ENCODE results near the gene ZNF133.

ZNF133 gene

DNA sequence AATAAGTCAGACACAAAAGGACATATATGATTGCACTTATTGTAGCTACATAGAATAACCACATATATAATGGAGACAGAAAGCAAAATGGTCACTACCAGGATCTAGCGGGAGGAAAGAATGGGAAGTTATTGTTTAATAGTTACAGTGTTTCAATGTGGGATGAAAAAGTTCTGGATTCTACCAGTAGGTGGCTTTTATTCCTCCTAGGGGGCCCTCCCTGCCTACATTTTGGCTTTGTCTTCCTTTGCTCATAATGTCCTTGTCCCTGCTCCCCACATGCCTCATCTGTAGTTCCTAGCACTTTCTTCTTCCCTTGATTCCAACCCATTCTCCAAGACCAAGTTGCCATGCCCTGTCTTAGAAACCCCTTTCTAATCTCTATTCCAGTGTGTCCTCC, 16.3 kb downstream of the ZNF133 start:
- DNase-seq (ENCODE audit: low spot score), result no peak

DNA sequence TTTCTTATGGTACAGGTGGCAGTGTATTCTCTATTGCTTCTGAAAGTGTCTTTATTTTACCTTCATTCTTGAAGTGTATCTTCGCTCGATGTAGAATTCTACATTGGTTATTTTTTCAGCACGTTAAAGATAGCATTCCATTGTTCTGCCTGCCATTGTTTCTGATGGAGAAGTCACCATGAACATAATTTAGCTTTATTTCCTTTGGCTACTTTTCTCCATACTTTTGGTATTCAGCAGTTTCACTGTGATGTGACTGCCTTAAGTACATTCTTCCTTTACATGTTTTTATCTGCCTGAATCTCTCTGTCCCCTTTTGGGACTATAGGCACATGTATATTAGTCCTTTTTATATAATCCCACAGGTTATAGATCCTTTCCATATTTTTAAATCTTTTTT, 19.0 kb downstream of the ZNF133 start:
- in situ Hi-C loops (cut with MboI; ENCODE audit: low pct_unique_long_range_greater_than_20kb, low sequenced_read_pairs, unreplicated experiment), result no loop called here
- TF ChIP-seq, protein P1, sequence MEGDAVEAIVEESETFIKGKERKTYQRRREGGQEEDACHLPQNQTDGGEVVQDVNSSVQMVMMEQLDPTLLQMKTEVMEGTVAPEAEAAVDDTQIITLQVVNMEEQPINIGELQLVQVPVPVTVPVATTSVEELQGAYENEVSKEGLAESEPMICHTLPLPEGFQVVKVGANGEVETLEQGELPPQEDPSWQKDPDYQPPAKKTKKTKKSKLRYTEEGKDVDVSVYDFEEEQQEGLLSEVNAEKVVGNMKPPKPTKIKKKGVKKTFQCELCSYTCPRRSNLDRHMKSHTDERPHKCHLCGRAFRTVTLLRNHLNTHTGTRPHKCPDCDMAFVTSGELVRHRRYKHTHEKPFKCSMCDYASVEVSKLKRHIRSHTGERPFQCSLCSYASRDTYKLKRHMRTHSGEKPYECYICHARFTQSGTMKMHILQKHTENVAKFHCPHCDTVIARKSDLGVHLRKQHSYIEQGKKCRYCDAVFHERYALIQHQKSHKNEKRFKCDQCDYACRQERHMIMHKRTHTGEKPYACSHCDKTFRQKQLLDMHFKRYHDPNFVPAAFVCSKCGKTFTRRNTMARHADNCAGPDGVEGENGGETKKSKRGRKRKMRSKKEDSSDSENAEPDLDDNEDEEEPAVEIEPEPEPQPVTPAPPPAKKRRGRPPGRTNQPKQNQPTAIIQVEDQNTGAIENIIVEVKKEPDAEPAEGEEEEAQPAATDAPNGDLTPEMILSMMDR (IDR thresholded peaks at IDR 0.05; ENCODE audit: extremely low read depth, insufficient read depth, missing control alignments), result no peak
- no peak for DNase-seq (ENCODE audit: low spot score)

More for the DNA sequence above, 16.3 kb downstream of the ZNF133 start:
- in situ Hi-C loops (cut with MboI; ENCODE audit: low pct_unique_long_range_greater_than_20kb, low sequenced_read_pairs, unreplicated experiment), result no loop called here
- TF ChIP-seq, protein P1 (IDR thresholded peaks at IDR 0.05; ENCODE audit: extremely low read depth, insufficient read depth, missing control alignments), result no peak

DNA sequence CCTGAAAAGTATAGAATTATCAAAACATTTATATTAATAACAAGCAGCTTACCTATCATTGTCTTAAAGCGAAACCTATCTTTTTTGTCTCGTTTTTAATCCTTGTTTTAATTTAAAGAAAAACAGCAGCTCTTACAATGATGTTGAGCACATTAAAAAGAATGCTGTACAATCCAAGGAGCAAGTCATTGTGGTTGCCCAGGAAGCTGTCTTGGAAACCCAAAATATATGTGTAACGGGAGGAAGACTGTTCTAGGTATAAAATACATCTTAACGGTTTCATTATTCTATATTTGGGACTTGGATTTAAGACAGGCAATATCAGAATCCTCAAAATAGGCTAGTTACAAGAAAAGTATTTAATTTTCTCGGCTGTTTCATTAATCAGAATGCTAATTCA, 21.7 kb downstream of the ZNF133 start:
- no peak for DNase-seq (ENCODE audit: low spot score)
- in situ Hi-C loops (cut with MboI; ENCODE audit: low pct_unique_long_range_greater_than_20kb, low sequenced_read_pairs, unreplicated experiment), result no loop called here
- TF ChIP-seq, protein P1 (IDR thresholded peaks at IDR 0.05; ENCODE audit: extremely low read depth, insufficient read depth, missing control alignments), result no peak

DNA sequence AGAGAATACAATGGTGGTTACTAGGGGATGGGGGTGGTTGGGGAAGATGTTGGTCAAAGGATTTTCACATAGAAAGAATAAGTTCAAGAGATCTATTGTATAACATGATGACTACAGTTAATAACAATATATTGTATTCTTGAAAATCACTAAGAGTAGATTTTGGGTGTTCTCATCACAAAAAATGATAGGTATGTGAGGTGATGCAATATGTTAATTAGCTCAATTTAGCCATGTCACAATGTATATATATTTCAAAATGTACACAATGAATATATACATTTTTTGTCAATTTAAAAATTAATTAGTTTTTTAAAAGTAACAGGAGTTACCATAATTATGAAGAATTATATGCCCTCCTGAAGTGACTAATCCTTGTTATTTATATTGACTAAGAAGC, 22.3 kb downstream of the ZNF133 start:
- no peak for DNase-seq (ENCODE audit: low spot score)
- TF ChIP-seq, protein P1 (IDR thresholded peaks at IDR 0.05; ENCODE audit: extremely low read depth, insufficient read depth, missing control alignments), result no peak
- in situ Hi-C loops (cut with MboI; ENCODE audit: low pct_unique_long_range_greater_than_20kb, low sequenced_read_pairs, unreplicated experiment), result no loop called here

DNA sequence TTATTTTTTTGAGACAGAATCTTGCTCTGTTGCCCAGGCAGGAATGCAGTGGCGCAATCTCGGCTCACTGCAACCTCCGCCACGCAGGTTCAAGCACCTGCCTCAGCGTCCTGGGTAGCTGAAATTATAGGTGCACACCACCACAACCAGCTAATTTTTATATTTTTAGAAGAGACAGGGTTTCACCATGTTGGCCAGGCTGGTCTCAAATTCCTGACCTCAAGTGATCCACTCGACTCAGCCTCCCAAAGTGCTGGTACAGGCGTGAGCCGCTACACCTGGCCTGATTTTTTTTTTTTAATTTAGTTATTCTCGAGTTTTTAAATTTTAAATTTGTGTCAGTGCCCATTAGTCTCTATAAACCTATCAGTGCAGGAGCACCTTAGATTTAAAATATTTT, 24.4 kb downstream of the ZNF133 start:
- TF ChIP-seq, protein P1 (IDR thresholded peaks at IDR 0.05; ENCODE audit: extremely low read depth, insufficient read depth, missing control alignments), result no peak
- DNase-seq (ENCODE audit: low spot score), result no peak
- in situ Hi-C loops (cut with MboI; ENCODE audit: low pct_unique_long_range_greater_than_20kb, low sequenced_read_pairs, unreplicated experiment), result no loop called here

DNA sequence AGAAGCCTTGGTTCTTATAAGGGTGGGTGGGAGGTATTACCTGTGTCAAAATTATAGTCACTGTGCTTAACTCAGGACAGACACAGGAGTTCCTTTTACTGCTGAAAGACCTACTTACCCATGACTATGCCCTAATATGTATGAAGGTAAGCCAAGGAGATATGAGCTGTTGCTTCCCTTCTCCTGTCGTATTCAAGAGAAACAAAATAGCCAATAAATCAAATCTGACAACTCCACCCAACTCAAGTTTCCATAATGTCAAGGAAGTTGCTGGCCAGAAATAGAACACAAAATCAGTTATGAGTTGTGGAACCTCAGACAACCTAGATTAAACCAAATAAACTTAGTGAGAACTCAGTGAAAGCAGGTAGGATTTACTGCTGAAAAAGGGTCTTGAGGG, 25.1 kb downstream of the ZNF133 start:
- TF ChIP-seq, protein P1 (IDR thresholded peaks at IDR 0.05; ENCODE audit: extremely low read depth, insufficient read depth, missing control alignments), result no peak
- DNase-seq (ENCODE audit: low spot score), result no peak
- in situ Hi-C loops (cut with MboI; ENCODE audit: low pct_unique_long_range_greater_than_20kb, low sequenced_read_pairs, unreplicated experiment), result no loop called here
